ENCODE data around the gene AUTS2.

The AUTS2 gene

DNA sequence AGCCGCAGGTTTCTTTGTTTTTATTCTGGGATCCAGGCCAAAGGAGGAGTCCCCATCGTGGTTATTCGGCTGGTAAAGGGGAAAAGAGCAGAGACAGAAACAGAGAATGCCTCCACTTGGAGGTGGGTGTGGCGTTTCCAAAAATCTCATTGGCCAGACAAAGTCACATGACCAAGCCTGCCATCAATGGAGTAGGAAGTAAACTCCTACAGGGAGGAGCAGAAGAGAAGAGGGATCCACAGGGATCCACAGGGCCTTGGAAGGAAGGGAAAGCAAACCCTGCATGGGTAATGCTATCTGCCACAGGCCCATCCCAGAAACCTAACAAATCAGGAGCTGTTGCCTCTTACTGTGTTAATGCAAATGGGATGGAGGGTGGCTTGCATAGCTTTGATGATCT, 1107.9 kb downstream of the AUTS2 start:
- Histone ChIP-seq H3K4me3 (replicated peaks; ENCODE audit: insufficient read depth, low read length) (no peak overlapping the region), H3K27ac (replicated peaks) (no peak overlapping the region), H3K27me3 (ENCODE audit: insufficient read depth, poor library complexity, severe bottlenecking) (no peaks in the 10 kb centered on the region)
- TF ChIP-seq SPI1 (IDR thresholded peaks at IDR 0.05; ENCODE audit: borderline replicate concordance, low read depth) = no peak
- TF ChIP-seq, protein P1, sequence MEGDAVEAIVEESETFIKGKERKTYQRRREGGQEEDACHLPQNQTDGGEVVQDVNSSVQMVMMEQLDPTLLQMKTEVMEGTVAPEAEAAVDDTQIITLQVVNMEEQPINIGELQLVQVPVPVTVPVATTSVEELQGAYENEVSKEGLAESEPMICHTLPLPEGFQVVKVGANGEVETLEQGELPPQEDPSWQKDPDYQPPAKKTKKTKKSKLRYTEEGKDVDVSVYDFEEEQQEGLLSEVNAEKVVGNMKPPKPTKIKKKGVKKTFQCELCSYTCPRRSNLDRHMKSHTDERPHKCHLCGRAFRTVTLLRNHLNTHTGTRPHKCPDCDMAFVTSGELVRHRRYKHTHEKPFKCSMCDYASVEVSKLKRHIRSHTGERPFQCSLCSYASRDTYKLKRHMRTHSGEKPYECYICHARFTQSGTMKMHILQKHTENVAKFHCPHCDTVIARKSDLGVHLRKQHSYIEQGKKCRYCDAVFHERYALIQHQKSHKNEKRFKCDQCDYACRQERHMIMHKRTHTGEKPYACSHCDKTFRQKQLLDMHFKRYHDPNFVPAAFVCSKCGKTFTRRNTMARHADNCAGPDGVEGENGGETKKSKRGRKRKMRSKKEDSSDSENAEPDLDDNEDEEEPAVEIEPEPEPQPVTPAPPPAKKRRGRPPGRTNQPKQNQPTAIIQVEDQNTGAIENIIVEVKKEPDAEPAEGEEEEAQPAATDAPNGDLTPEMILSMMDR (IDR thresholded peaks at IDR 0.05; ENCODE audit: insufficient read depth, low read length) = no peak
- TF ChIP-seq POLR2AphosphoS5 (IDR thresholded peaks at IDR 0.05; ENCODE audit: low read depth) = no peak
- TF ChIP-seq GABPA (IDR thresholded peaks at IDR 0.05; ENCODE audit: low read depth) = no peak
- TF ChIP-seq, protein P2, sequence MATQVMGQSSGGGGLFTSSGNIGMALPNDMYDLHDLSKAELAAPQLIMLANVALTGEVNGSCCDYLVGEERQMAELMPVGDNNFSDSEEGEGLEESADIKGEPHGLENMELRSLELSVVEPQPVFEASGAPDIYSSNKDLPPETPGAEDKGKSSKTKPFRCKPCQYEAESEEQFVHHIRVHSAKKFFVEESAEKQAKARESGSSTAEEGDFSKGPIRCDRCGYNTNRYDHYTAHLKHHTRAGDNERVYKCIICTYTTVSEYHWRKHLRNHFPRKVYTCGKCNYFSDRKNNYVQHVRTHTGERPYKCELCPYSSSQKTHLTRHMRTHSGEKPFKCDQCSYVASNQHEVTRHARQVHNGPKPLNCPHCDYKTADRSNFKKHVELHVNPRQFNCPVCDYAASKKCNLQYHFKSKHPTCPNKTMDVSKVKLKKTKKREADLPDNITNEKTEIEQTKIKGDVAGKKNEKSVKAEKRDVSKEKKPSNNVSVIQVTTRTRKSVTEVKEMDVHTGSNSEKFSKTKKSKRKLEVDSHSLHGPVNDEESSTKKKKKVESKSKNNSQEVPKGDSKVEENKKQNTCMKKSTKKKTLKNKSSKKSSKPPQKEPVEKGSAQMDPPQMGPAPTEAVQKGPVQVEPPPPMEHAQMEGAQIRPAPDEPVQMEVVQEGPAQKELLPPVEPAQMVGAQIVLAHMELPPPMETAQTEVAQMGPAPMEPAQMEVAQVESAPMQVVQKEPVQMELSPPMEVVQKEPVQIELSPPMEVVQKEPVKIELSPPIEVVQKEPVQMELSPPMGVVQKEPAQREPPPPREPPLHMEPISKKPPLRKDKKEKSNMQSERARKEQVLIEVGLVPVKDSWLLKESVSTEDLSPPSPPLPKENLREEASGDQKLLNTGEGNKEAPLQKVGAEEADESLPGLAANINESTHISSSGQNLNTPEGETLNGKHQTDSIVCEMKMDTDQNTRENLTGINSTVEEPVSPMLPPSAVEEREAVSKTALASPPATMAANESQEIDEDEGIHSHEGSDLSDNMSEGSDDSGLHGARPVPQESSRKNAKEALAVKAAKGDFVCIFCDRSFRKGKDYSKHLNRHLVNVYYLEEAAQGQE (IDR thresholded peaks at IDR 0.05; ENCODE audit: insufficient replicate concordance, low read depth) = no peak
- no peak for DNase-seq (ENCODE audit: low read depth in 1 of 2, low spot score in 1 of 2)

DNA sequence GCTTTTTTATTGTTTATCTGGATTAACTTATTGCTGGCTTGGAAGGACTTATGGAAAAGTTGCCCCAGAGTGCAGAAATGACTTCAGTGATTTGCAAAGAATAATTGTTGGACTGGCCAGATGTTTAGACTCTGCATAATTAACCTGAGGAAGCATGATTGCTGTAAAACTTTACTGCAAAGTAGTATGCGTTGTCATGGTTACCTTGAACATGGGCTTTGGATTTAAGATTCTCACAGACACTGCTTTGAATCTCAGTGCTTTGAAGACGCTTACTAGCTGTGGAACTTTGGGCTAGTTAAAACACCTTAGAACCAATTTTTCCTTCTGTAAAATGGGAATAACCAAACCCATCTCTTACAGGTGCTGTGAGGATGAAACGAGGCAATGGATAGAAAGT, 1108.4 kb downstream of the AUTS2 start:
- DNase-seq (ENCODE audit: low read depth in 1 of 2, low spot score in 1 of 2) = no peak
- TF ChIP-seq GABPA (IDR thresholded peaks at IDR 0.05; ENCODE audit: low read depth) = no peak
- TF ChIP-seq, protein P2 (IDR thresholded peaks at IDR 0.05; ENCODE audit: insufficient replicate concordance, low read depth) = no peak
- no peak for TF ChIP-seq POLR2AphosphoS5 (IDR thresholded peaks at IDR 0.05; ENCODE audit: low read depth)
- TF ChIP-seq, protein P1 (IDR thresholded peaks at IDR 0.05; ENCODE audit: insufficient read depth, low read length) = no peak
- no peak for TF ChIP-seq SPI1 (IDR thresholded peaks at IDR 0.05; ENCODE audit: borderline replicate concordance, low read depth)

DNA sequence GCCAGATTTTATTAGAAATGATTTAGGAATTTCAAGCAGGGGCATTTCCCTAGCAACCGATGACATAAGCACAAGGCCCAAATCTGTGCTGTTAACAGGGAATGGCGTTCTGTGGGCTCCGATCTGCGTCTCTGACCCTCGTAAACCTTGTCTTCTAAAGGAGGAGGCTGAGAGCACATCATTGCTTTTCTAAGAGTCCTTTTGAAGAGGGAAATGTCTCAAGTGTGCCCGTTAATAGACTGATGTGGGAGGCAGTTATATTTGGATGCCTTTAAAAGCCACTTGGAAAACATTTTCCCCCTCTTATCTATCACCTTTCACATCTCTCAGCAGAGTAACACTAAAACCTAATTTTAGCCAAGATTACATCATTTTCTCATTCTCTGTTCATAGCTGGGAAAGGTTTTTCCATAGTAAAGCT, 1109.6 kb downstream of the AUTS2 start:
- DNase-seq (ENCODE audit: low read depth in 1 of 2, low spot score in 1 of 2) = no peak

More for the DNA sequence above, 1108.4 kb downstream of the AUTS2 start:
- Histone ChIP-seq H3K4me3 (replicated peaks; ENCODE audit: insufficient read depth, low read length) (no peak overlapping the region), H3K27me3 (ENCODE audit: insufficient read depth, poor library complexity, severe bottlenecking) (no peaks in the 10 kb centered on the region), H3K27ac (replicated peaks) (no peak overlapping the region)

More for the DNA sequence above, 1109.6 kb downstream of the AUTS2 start:
- Histone ChIP-seq H3K27me3 (ENCODE audit: insufficient read depth, poor library complexity, severe bottlenecking) (no peaks in the 10 kb centered on the region), H3K4me3 (replicated peaks; ENCODE audit: insufficient read depth, low read length) (no peak overlapping the region), H3K27ac (replicated peaks) (no peak overlapping the region)
- TF ChIP-seq GABPA (IDR thresholded peaks at IDR 0.05; ENCODE audit: low read depth) (no peak), POLR2AphosphoS5 (IDR thresholded peaks at IDR 0.05; ENCODE audit: low read depth) (no peak), SPI1 (IDR thresholded peaks at IDR 0.05; ENCODE audit: borderline replicate concordance, low read depth) (no peak)
- TF ChIP-seq, protein P2 (IDR thresholded peaks at IDR 0.05; ENCODE audit: insufficient replicate concordance, low read depth) = no peak
- TF ChIP-seq, protein P1 (IDR thresholded peaks at IDR 0.05; ENCODE audit: insufficient read depth, low read length) = no peak

All from HL-60 (cell line).